NCI-H524 (cell line): ENCODE data around the gene SPATA20.

Experiments
- DNase-seq, 2 experiments: peaks; one replicate each; lab custom pipeline; 2025; lab: John Stamatoyannopoulos, UW

Gene SPATA20

GRCh38 chr17:50559674-50560184 lies 12.8 kb downstream of the SPATA20 start:
- DNase-seq: peak; percentile 12 to 49

- DNase-seq: peak; percentile 69 to 83
These were observed 13.3 kb downstream of the SPATA20 start, which contains the start of gene CACNA1G for GRCh38 chr17:50560185-50560824. CACNA1G (plus strand) TSS chr17:50560715; CDS start chr17:50561460, 745 bp downstream.

- no peak for DNase-seq
These were observed 14.2 kb downstream of the SPATA20 start for GRCh38 chr17:50560931-50561745.

- DNase-seq: no peak
These were observed 14.8 kb downstream of the SPATA20 start for GRCh38 chr17:50561746-50562141.

GRCh38 chr17:50562242-50563091 lies 15.5 kb downstream of the SPATA20 start:
- DNase-seq: no peak

- no peak for DNase-seq
These were observed 16.1 kb downstream of the SPATA20 start for GRCh38 chr17:50563092-50563511.

GRCh38 chr17:50564916-50565315 lies 17.9 kb downstream of the SPATA20 start:
- DNase-seq: peak; percentile 22 to 48

GRCh38 chr17:50565402-50566350 lies 18.7 kb downstream of the SPATA20 start:
- peak; percentile 96 to 98 for DNase-seq

- no peak for DNase-seq
These were observed 19.9 kb downstream of the SPATA20 start for GRCh38 chr17:50566886-50567285.

- DNase-seq: no peak
These were observed 21.7 kb downstream of the SPATA20 start for GRCh38 chr17:50568659-50569058.

- no peak for DNase-seq
These were observed 22.6 kb downstream of the SPATA20 start for GRCh38 chr17:50569592-50569991.

- no peak for DNase-seq
These were observed 23.1 kb downstream of the SPATA20 start for GRCh38 chr17:50570032-50570431.

- DNase-seq: no peak
These were observed 23.6 kb downstream of the SPATA20 start for GRCh38 chr17:50570528-50570927.

GRCh38 chr17:50571681-50572080 lies 24.7 kb downstream of the SPATA20 start:
- DNase-seq: no peak

- DNase-seq: no peak
These were observed 25.6 kb downstream of the SPATA20 start for GRCh38 chr17:50572541-50572940.

- peak; percentile 78 to 91 for DNase-seq
These were observed 27.1 kb downstream of the SPATA20 start for GRCh38 chr17:50573866-50574611.

- peak; percentile 38 to 71 for DNase-seq
These were observed 28.7 kb downstream of the SPATA20 start for GRCh38 chr17:50575581-50576210.

- no peak for DNase-seq
These were observed 29.9 kb downstream of the SPATA20 start for GRCh38 chr17:50576864-50577263.

GRCh38 chr17:50577451-50577954 lies 30.5 kb downstream of the SPATA20 start:
- no peak for DNase-seq
